Measurements from ENCODE around the gene CELF1. TPM values are rescaled to one million over a fixed set of nuclear protein-coding genes. Genes with fewer than 3 reads are reported as not detected.

Gene CELF1
- total and polyA plus RNA-seq, 2 experiments from 2014 or later, result 124 to 233 TPM

GRCh38 chr11:47571357-47571729 is 18.4 kb upstream of the CELF1 start (continued):
- TF ChIP-seq, protein P1, sequence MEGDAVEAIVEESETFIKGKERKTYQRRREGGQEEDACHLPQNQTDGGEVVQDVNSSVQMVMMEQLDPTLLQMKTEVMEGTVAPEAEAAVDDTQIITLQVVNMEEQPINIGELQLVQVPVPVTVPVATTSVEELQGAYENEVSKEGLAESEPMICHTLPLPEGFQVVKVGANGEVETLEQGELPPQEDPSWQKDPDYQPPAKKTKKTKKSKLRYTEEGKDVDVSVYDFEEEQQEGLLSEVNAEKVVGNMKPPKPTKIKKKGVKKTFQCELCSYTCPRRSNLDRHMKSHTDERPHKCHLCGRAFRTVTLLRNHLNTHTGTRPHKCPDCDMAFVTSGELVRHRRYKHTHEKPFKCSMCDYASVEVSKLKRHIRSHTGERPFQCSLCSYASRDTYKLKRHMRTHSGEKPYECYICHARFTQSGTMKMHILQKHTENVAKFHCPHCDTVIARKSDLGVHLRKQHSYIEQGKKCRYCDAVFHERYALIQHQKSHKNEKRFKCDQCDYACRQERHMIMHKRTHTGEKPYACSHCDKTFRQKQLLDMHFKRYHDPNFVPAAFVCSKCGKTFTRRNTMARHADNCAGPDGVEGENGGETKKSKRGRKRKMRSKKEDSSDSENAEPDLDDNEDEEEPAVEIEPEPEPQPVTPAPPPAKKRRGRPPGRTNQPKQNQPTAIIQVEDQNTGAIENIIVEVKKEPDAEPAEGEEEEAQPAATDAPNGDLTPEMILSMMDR (conservative IDR thresholded peaks at IDR 0.05; ENCODE audit: low read depth in 2 of 2), result no peak
- TF ChIP-seq POLR2AphosphoS5 (IDR thresholded peaks at IDR 0.05; ENCODE audit: low read depth) (no peak), EZH2phosphoT487 (IDR thresholded peaks at IDR 0.05; ENCODE audit: unreplicated experiment) (no peak)

DNA sequence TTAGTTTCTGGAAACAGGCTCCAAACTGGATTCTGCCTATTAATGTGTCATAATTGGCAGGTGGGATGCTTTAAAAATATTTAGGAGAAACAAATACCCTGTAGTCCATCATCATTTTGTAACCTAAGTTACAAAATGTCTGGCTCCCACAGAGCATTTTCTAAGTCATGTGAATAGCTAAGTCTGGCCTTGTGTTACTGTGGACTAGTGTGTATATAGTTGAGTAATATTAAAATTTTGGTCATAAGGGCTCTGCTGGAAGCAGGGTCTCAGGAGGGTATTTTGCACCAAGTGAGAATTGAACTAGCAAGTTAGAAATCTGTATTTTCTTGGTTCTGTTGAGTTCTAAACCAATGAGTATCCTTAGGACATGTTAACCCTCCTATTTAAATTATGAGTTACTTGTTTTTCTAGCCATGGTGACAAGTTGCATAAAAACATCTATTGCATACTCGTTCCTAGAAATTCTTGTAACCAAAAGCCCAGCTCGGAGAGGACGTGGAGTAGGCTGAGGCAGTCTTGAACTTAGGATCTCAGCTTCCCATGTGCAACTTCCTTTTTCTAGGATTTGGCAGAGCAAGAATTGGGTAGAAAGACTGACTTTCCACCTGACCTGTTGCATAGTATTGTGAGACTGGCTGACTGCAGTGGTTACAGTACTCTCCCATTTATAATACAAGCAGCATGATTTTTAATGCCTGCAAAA is 17.9 kb upstream of the CELF1 start:
- Mint-ChIP-seq H3K4me1 (peaks cover 5% of the 10 kb centered on the region; the same call in 2 of the 3 replicates), H3K9me3 (peaks cover 2% of the 10 kb centered on the region; the same call in 1 of the 3 replicates), H3K36me3 (ENCODE audit: low read depth) (peaks cover 63% of the 10 kb centered on the region), H3K27ac (no peak overlapping the region), H3K27me3 (ENCODE audit: insufficient read depth, low read depth, poor library complexity) (peaks cover 3% of the 10 kb centered on the region), H3K4me3 (no peak overlapping the region)
- no peaks in the 10 kb centered on the region for H3K9me2 ChIP-seq (ENCODE audit: insufficient read depth)
- peaks cover 10% of the 10 kb centered on the region; the same call in 1 of the 2 replicates for H3F3A ChIP-seq (replicated peaks; ENCODE audit: low read depth)
- DNase-seq (ENCODE audit: low spot score) (no peak), ATAC-seq (no peak)
- H4K20me1 ChIP-seq (replicated peaks; ENCODE audit: insufficient read depth), result peaks cover 13% of the 10 kb centered on the region
- no peak overlapping the region for H3K4me3 ChIP-seq
- no peaks in the 10 kb centered on the region for H3K4me1 ChIP-seq (ENCODE audit: insufficient read depth)
- TF ChIP-seq ZNF114 (CRISPR knock-in tag; IDR thresholded peaks at IDR 0.05), result no peak
- no peak for TF ChIP-seq NANOG (IDR thresholded peaks at IDR 0.05; ENCODE audit: borderline replicate concordance)
- no peak for TF ChIP-seq JUNB (IDR thresholded peaks at IDR 0.05; ENCODE audit: unreplicated experiment)
- TF ChIP-seq, protein P2, sequence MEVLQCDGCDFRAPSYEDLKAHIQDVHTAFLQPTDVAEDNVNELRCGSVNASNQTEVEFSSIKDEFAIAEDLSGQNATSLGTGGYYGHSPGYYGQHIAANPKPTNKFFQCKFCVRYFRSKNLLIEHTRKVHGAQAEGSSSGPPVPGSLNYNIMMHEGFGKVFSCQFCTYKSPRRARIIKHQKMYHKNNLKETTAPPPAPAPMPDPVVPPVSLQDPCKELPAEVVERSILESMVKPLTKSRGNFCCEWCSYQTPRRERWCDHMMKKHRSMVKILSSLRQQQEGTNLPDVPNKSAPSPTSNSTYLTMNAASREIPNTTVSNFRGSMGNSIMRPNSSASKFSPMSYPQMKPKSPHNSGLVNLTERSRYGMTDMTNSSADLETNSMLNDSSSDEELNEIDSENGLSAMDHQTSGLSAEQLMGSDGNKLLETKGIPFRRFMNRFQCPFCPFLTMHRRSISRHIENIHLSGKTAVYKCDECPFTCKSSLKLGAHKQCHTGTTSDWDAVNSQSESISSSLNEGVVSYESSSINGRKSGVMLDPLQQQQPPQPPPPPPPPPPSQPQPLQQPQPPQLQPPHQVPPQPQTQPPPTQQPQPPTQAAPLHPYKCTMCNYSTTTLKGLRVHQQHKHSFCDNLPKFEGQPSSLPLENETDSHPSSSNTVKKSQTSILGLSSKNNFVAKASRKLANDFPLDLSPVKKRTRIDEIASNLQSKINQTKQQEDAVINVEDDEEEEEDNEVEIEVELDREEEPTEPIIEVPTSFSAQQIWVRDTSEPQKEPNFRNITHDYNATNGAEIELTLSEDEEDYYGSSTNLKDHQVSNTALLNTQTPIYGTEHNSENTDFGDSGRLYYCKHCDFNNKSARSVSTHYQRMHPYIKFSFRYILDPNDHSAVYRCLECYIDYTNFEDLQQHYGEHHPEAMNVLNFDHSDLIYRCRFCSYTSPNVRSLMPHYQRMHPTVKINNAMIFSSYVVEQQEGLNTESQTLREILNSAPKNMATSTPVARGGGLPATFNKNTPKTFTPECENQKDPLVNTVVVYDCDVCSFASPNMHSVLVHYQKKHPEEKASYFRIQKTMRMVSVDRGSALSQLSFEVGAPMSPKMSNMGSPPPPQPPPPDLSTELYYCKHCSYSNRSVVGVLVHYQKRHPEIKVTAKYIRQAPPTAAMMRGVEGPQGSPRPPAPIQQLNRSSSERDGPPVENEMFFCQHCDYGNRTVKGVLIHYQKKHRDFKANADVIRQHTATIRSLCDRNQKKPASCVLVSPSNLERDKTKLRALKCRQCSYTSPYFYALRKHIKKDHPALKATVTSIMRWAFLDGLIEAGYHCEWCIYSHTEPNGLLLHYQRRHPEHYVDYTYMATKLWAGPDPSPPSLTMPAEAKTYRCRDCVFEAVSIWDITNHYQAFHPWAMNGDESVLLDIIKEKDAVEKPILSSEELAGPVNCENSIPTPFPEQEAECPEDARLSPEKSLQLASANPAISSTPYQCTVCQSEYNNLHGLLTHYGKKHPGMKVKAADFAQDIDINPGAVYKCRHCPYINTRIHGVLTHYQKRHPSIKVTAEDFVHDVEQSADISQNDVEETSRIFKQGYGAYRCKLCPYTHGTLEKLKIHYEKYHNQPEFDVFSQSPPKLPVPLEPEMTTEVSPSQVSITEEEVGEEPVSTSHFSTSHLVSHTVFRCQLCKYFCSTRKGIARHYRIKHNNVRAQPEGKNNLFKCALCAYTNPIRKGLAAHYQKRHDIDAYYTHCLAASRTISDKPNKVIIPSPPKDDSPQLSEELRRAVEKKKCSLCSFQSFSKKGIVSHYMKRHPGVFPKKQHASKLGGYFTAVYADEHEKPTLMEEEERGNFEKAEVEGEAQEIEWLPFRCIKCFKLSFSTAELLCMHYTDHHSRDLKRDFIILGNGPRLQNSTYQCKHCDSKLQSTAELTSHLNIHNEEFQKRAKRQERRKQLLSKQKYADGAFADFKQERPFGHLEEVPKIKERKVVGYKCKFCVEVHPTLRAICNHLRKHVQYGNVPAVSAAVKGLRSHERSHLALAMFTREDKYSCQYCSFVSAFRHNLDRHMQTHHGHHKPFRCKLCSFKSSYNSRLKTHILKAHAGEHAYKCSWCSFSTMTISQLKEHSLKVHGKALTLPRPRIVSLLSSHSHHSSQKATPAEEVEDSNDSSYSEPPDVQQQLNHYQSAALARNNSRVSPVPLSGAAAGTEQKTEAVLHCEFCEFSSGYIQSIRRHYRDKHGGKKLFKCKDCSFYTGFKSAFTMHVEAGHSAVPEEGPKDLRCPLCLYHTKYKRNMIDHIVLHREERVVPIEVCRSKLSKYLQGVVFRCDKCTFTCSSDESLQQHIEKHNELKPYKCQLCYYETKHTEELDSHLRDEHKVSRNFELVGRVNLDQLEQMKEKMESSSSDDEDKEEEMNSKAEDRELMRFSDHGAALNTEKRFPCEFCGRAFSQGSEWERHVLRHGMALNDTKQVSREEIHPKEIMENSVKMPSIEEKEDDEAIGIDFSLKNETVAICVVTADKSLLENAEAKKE (CRISPR knock-in tag; IDR thresholded peaks at IDR 0.05), result no peak
- no peak for TF ChIP-seq STAT1 (IDR thresholded peaks at IDR 0.05; ENCODE audit: unreplicated experiment)
- TF ChIP-seq POLR2AphosphoS5 (IDR thresholded peaks at IDR 0.05; ENCODE audit: low read depth), result no peak
- no peaks in the 10 kb centered on the region for H3K27me3 ChIP-seq (ENCODE audit: insufficient read depth)
- H3K4me2 ChIP-seq, result no peak overlapping the region
- peaks cover 45% of the 10 kb centered on the region for H3K79me2 ChIP-seq (replicated peaks; ENCODE audit: insufficient read depth)
- H3K27ac ChIP-seq (ENCODE audit: low read depth), result no peak overlapping the region
- no peak overlapping the region for H2AFZ ChIP-seq
- H3K36me3 ChIP-seq (ENCODE audit: insufficient read depth), result peaks cover 23% of the 10 kb centered on the region

Measured in GM23338 (cell line).